GM12864 (cell line): ENCODE measurements around the gene SLC22A14.

Source experiments
- DNase-seq: peaks from one replicate; pipeline ENCODE4 v3.0.0-alpha.2; 2011; ENCODE audit warnings: low read depth
- H3K4me3 ChIP-seq: 2 replicates; pipeline ENCODE4 v1.5.1; 2011; ENCODE audit warnings: mild to moderate bottlenecking, low read depth, low read length, control low read depth
- CTCF ChIP-seq: IDR thresholded peaks from 2 replicates; pipeline ENCODE4 v1.5.1; 2011; ENCODE audit warnings: low read depth, mild to moderate bottlenecking, moderate library complexity, low read length, control low read depth, inconsistent platforms; ENCODE audit errors: missing control alignments

SLC22A14 gene

GRCh38 chr3:38360345-38360744, 78.3 kb downstream of the SLC22A14 start:
- no peak for DNase-seq
- TF ChIP-seq CTCF: no peak
- H3K4me3 ChIP-seq: no peak overlapping the region

GRCh38 chr3:38361496-38361895, 79.4 kb downstream of the SLC22A14 start:
- no peak for TF ChIP-seq CTCF
- no peak overlapping the region for H3K4me3 ChIP-seq
- no peak for DNase-seq

- no peak for TF ChIP-seq CTCF
- H3K4me3 ChIP-seq: no peak overlapping the region
- DNase-seq: no peak
These were observed 80.7 kb downstream of the SLC22A14 start for GRCh38 chr3:38362825-38363224.

- no peak for TF ChIP-seq CTCF
- H3K4me3 ChIP-seq: no peak overlapping the region
- no peak for DNase-seq
These were observed 82.8 kb downstream of the SLC22A14 start for GRCh38 chr3:38364721-38365400.

GRCh38 chr3:38365469-38366062, 83.5 kb downstream of the SLC22A14 start:
- H3K4me3 ChIP-seq: no peak overlapping the region
- no peak for DNase-seq
- TF ChIP-seq CTCF: no peak

GRCh38 chr3:38366082-38366481, 84.0 kb downstream of the SLC22A14 start:
- TF ChIP-seq CTCF: no peak
- no peak overlapping the region for H3K4me3 ChIP-seq
- DNase-seq: no peak

GRCh38 chr3:38367779-38368178, 85.7 kb downstream of the SLC22A14 start:
- TF ChIP-seq CTCF: no peak
- no peak overlapping the region for H3K4me3 ChIP-seq
- DNase-seq: no peak
